NB4 (cell line): ENCODE data around the gene LHB.
"Not testable (repeated sequence)": the region's sequence is repeated elsewhere in the genome, so short reads cannot be mapped to it uniquely, and the experiment has no call there.

Source experiments
- CTCF ChIP-seq: IDR thresholded peaks from one replicate; pipeline ENCODE4 v1.5.1; 2012; ENCODE audit warnings: low read depth, low read length
- POLR2A ChIP-seq: IDR thresholded peaks from 2 replicates; pipeline ENCODE4 v1.6.1; 2011; ENCODE audit warnings: mild to moderate bottlenecking; ENCODE audit not compliant: insufficient read length; ENCODE audit errors: extremely low read depth
- TF ChIP-seq, protein P1 (sequence below): IDR thresholded peaks from 2 replicates; pipeline ENCODE4 v1.6.1; 2011; ENCODE audit warnings: low read depth, low read length

- not testable (repeated sequence) for TF ChIP-seq CTCF, POLR2A
- TF ChIP-seq, protein P1, sequence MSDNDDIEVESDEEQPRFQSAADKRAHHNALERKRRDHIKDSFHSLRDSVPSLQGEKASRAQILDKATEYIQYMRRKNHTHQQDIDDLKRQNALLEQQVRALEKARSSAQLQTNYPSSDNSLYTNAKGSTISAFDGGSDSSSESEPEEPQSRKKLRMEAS: not testable (repeated sequence)
These were observed 1.7 kb upstream of the LHB start for GRCh38 chr19:49018388-49019241.
